HG02973 (cell line): ENCODE results near the gene MDFI.

Source experiments
- ATAC-seq: cut with Tn5 transposase; IDR thresholded peaks from one replicate; pipeline ENCODE4 v1.9.1; 2021; ENCODE audit warnings: moderate library complexity; ENCODE audit not compliant: unreplicated experiment

The MDFI gene

DNA sequence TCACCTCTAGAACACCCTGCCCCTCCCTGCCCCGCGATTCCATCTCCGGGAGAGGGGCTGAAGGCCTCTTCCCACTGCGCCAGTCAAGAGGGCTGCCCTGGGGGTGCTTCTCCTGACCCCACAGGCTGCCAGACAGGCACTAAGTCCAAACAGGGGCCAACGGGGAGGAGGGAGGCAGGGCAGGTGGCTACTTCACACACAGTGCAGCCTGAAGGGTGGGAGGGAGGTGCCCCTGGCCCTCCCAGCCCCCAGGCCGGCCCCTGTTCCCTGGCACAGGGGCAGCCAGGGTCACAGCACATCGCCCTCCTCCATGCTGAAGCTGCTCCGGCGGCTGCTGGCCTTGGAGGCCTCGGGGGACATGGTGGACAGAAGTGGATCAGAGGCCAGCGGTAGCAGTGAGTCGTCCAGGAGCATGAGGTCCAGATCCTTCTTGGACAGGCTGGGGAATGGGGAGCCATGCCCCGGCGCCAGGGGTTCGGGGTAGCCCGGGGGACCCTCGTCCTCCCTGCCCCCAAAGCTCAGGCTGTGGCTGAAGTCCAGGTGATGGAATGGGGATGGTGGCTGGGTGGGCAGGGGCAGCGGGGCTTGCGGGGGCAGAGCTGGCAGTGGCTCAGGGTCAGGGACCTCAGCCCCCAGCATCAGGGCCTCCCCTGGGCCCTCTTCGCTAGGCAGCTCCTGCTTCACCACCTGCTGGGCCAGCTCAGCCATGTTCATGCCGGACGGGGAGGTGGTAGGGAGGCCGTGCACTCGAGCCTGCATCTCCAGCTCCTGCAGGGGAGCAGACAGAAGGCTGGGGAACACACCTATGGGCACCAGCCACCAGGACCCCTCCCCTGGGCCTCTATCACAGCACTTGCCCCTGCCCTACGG is 46.3 kb downstream of the MDFI start:
- no peak for ATAC-seq

DNA sequence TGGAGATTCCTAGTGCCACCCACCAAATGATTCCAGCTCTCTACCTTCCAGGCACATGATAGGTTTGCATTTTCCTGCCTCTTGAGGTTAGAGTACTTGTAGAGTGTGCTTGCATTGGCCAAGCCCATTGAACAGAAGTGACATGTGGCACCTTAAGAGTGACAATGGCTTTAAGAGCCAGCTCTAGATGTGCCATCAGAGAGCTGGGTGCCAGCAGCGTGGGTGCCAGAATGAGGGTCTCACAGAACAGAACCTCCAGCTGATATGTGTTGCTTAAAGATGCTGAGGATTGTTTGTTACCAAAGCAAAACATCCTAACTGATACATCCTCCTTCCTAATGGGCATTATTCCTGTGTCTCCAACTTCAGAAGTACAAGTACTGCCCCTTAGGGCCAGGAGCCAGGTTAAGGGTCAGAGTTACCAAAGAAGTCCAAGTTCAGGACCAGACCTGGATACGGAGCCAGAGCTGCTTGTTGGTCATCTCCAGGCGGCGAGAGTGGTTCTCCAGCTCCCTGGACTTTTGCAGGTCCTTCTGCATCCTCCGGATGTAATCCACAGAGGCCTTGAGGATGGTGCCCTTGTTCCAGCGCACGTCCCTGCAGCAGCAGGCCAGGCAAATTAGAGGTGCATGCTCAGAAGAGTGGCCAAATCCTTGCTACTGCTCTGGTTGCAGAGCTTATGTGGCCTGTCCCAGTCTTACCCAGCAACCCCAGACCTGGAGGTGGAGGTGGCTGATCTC is 47.5 kb downstream of the MDFI start:
- ATAC-seq = no peak

GRCh38 chr6:41687501-41688175 is 49.4 kb downstream of the MDFI start:
- ATAC-seq = no peak

DNA sequence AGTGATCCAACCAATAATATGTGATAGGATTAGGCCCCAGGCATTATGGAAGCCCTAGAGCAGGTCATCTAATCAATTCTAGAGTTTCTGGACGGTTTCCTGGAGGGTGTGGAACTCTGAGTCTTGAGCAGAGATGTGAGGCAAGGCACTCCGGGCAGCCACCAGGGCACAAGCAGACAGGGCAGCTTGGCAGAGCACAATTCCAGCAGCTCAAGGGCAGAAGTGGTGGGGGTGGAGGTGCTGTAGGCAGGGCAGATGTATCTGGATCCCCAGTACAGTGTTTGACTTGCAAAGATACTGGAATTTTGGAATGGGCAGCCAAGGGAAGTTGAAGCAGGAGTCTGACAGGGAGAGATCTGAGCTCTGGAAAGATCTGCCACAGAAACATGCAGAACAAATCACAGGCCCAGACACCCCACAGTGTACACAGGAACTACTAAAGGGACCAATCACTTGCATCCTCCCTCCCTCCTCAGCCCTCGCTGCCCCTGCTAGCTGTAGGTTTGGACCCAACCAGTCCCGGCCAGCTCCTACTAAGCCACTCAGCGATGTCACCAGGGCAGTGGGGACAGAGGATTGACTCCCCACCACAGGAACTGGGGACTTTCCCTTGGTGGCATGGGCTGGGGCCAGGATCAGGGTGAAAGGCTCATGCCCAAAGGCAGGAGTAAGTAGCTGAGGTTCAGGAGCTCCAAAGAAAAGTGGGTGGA is 50.1 kb downstream of the MDFI start:
- no peak for ATAC-seq

DNA sequence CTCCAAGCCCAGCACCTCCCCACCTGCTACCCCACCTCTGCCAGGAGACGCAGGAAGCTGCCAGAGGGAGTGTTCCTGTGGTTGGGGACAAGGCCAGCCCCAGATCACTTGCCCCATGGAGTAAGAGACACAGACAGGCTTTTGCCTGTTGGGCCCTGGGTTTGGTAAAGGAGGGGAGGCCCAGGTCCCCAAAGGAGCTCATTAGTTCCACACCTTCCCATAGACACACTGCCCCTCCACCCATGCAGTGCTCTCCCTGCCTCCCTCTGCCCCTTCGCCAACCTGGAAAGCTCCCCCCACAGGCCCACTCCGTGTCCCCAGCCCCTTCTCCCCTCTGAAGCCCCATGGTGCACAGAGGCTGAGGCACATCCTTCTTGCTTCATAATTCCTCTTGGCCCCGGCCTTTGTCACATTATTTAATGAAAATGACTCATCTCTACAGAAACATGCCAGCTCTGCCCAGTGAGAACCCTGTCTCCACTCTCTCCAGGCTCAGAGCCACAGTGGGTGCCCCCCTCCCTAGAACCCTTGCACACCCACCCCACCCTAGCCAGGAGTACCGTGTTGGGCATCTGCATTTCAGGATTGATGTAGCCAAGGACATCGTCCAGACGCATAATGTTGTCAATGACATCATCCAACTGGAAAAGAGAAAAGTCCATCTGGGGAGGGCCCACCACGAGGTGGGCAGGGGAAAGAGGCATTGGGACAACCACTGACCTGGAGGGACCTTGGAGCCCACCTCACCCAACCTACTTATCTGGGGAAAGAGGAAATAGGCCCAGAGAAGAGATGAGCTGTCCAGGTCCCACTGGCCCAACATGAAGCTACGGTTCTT is 51.1 kb downstream of the MDFI start:
- ATAC-seq = no peak

DNA sequence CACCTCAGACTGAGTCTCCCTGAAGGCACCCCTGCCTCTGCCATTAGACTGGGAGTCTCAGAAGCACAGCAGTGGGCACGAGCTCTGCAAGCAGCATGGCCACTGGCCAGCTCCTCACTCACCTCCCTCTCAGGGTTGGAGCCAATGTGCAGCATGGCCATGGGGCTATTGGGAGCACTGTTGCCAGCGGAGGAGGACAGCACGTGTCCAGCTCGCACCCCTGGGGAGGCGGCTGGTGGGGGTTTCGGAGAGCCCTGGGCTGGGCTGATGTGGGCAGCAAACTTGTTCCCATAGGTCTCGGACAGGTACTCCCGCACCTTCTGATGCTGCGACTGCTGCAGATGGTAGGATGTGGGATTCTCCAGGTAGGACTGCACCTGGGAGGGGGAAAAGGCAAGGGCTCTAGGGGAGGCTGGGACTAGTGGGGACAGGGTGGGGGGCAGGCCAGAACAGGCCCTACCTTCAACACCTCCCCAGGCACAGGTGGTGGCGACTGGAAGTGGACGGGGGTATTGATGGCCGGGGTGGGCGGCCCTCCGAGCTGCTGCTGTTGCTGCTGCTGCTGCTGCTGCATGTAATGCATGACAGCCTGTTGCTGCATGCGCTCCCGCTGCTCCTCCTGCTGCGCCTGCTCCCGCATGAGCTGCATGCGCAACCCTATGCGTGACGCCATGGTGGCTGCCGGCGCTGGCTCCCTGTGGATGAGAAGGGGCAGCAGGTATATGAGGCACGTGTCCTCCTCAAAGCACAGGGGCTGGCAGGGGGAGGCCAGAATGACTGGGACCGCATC is 52.5 kb downstream of the MDFI start:
- ATAC-seq = no peak

- ATAC-seq = no peak
Measured at GRCh38 chr6:41691426-41692079, 53.3 kb downstream of the MDFI start.

DNA sequence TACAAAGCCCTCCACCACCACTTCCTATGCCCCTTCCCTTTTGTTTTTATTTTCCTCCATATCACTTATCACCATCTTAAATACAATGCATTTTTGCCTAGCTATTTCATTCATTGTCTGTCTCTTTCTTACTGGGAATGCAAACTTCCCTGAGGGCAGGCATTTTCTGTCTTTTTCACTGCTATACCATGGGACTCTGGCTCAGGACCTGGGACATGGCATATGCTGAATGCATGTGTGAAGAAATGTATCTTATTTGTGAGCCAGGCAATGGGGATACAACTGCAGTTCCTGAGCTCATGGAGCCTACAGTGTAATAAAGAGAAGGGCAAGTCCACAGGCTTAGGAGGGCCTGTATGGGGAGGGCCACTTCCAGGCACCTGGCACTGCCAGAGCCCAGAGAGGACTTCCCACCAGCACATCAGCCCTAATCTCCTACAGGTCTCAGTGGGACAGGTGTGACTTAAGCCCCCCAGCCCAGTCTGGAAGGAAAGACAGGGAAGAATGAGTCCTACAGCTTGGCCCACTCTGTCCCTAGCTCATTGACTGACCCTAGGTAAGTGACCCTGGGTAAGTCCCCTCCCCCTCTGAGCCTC is 53.9 kb downstream of the MDFI start:
- no peak for ATAC-seq

DNA sequence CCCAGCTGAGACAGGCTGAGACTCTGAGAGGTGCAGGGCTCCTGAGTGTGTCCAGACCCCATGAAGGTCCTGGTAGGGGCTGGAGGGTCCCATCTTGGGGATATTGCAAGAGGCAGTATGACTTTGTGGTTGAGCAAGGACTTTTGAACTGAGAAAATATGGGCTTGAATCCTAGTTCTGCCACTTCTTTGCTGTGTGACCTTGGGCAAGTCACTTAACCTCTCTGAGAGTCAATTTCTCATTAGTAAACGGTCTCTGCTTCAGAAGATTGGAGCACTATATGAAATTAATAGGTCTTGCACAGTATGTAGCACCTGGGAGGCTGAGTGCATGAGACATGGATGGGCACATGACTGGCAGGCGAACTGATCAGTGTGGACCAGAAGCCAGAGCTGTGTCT is 54.5 kb downstream of the MDFI start:
- ATAC-seq = no peak

DNA sequence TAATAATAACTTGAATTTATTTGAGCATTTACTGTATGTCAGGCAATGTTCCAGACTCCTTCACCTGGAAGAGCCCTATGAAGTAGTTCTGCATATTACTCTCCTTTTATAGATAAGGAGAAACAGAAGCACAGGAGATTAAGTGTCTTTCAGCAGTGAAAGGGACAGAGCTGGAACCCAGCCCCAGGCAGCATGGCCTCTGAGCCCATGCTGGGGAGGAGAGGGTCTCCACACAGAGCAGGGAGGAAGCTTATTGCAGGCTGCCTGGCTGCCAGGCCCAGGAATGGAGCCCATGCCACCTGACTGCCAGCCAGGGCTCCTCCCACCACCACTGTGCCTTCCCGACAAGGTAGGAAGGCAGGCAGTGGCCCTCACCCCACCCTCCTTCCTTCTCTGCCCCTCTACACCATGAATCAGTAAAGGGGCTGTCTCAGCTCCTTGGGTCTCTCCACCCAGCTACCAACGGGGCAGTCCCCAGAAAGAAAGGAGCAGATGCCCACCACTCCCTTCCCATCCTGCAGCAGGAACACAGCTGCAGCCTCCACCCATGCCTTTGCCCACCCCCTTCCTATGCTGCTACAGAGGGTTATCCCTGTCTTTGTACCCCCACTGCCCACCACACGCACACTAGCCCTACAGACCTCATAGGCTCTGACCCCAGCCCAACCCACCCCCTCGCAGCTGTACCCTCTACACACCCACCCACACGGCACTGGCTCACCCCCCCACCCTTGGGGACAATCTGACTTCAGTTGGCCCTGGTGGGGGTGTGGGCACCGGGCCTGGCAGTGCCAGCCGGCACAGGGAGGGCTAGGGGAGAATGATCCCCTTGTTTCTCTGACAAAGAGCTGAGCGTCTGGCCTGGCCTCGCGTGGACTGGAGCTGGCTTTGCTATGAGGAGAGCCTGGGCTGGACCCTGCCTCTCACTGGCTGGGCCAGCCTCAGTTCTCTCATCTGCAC is 55.3 kb downstream of the MDFI start:
- ATAC-seq = no peak

GRCh38 chr6:41694815-41695526 is 56.7 kb downstream of the MDFI start:
- no peak for ATAC-seq

DNA sequence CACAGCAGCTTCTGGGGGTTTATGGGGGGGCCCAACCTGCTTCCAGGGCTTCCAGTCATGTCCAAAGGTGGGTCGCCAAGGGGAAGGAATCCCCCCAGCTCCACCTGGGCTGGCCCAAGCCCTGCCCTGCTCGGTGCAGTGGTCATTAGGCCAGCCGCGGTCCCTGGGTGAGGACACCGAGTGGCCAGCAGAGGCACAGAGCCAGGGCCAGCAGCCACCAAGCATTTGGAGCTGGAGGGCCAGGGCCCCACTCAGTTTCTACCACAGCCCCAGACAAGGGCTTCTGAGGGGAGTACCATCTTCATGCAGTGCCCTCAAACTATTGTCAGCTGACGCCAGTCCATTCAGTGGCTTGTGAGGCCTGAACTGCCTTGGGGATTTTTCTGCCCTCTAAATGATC is 57.6 kb downstream of the MDFI start:
- ATAC-seq = no peak

GRCh38 chr6:41696788-41697187 is 58.5 kb downstream of the MDFI start:
- no peak for ATAC-seq

GRCh38 chr6:41697861-41698781 is 59.9 kb downstream of the MDFI start:
- no peak for ATAC-seq

DNA sequence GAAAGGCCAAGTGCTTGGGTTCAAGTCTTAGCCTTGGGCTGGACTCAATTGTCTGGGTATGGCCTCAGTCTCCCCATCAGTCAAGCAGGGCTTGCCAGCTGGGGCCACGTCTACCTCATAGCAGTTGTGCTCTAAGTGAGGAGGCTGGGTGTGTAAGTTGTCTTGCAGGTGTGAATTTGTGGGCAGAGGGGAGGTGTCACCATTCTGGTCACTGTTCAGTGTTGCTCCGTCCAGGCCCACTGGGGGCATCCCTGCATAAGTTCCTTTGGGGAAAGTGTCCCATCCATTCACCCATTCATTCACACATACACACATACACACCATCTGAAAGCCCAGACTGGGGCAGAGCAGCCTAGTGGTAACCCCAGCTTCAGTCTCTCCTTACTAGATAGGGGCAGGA is 60.8 kb downstream of the MDFI start:
- ATAC-seq = no peak
